Bronchial epithelial cell (primary cell): Measurements from ENCODE around the gene UCHL1. TPM values are rescaled to one million over a fixed set of nuclear protein-coding genes. Genes with fewer than 3 reads are reported as not detected.

Experiments
- DNase-seq: peaks from one replicate; pipeline ENCODE4 v3.0.0-alpha.2; 2010; ENCODE audit warnings: low read depth
- FAIRE-seq: peaks from 2 replicates; lab custom pipeline; 2011; peaks lifted over from hg19 to GRCh38; lab: Jason Lieb, UNC
- H3K27me3 ChIP-seq: 2 replicates; pipeline ENCODE4 v1.5.1; 2011; ENCODE audit warnings: low read length; ENCODE audit not compliant: control insufficient read depth, insufficient read depth
- H3K36me3 ChIP-seq: 2 replicates; pipeline ENCODE4 v1.5.1; 2011; ENCODE audit warnings: low read length; ENCODE audit not compliant: control insufficient read depth, insufficient read depth
- H3K4me3 ChIP-seq: 2 replicates; pipeline ENCODE4 v1.5.1; 2011; ENCODE audit warnings: mild to moderate bottlenecking, low read depth, low read length, control low read depth
- CTCF ChIP-seq: IDR thresholded peaks from 2 replicates; pipeline ENCODE4 v1.5.1; 2011; ENCODE audit warnings: mild to moderate bottlenecking, moderate library complexity, low read length, control low read depth, inconsistent platforms; ENCODE audit not compliant: insufficient read depth, severe bottlenecking
- total RNA-seq: library from RNA; depleted of rRNA; stranded (reverse); fragments of >200 nt; gene quantifications from 2 replicates; pipeline ENCODE4 v1.2.1, GENCODE V29; 2014

Gene UCHL1
- total RNA-seq, 1 donor from 2014 or later, result 28.4 TPM

- Histone ChIP-seq H3K4me3 (no peak overlapping the region), H3K36me3 (no peaks in the 10 kb centered on the region), H3K27me3 (peaks cover 5% of the 10 kb centered on the region)
- FAIRE-seq (no peak), DNase-seq (no peak)
- TF ChIP-seq CTCF, result no peak
Measured at GRCh38 chr4:41241919-41242318, 14.8 kb upstream of the UCHL1 start.

- H3K27me3 ChIP-seq, result peaks cover 5% of the 10 kb centered on the region
- FAIRE-seq (peak; percentile 62), DNase-seq (no peak)
- no peaks in the 10 kb centered on the region for H3K36me3 ChIP-seq
- no peak for TF ChIP-seq CTCF
- H3K4me3 ChIP-seq, result no peak overlapping the region
Measured at GRCh38 chr4:41245983-41246382, 10.7 kb upstream of the UCHL1 start.

GRCh38 chr4:41256131-41256739 lies 493 bp upstream of the UCHL1 start:
- H3K4me3 ChIP-seq, result peak overlapping the region; percentile 37
- peaks cover 9% of the 10 kb centered on the region for H3K27me3 ChIP-seq
- no peak for FAIRE-seq

GRCh38 chr4:41257257-41257901 lies 651 bp downstream of the UCHL1 start:
- Histone ChIP-seq H3K27me3 (peaks cover 9% of the 10 kb centered on the region), H3K36me3 (no peaks in the 10 kb centered on the region), H3K4me3 (peak overlapping the region; percentile 37)
- no peak for DNase-seq
- TF ChIP-seq CTCF, result no peak
- FAIRE-seq, result no peak

More at GRCh38 chr4:41256131-41256739, 493 bp upstream of the UCHL1 start:
- no peak for DNase-seq
- no peaks in the 10 kb centered on the region for H3K36me3 ChIP-seq
- no peak for TF ChIP-seq CTCF

GRCh38 chr4:41257906-41258305 lies 1.2 kb downstream of the UCHL1 start:
- TF ChIP-seq CTCF, result no peak
- no peak for DNase-seq
- no peaks in the 10 kb centered on the region for H3K36me3 ChIP-seq
- FAIRE-seq, result no peak
- peaks cover 9% of the 10 kb centered on the region for H3K27me3 ChIP-seq
- peak overlapping the region; percentile 37 for H3K4me3 ChIP-seq
